GM10248 (cell line): Measurements from ENCODE around the gene MALAT1.

Experiments used
- CTCF ChIA-PET: fragments of 300-600 bp; sonication (Branson Sonifier 250); formaldehyde crosslinking; extraction: SDS; loops from one replicate; lab custom pipeline; 2021; ENCODE audit warnings: antibody characterized with exemption; lab: Yijun Ruan, JAX
- POLR2A ChIA-PET: fragments of 350-650 bp; sonication (Branson Sonifier 250); formaldehyde crosslinking; extraction: SDS; loops from one replicate; lab custom pipeline; 2020; ENCODE audit warnings: antibody characterized with exemption; lab: Yijun Ruan, JAX
- DNase-seq: peaks from one replicate; pipeline ENCODE4 v3.0.0; 2012; ENCODE audit errors: extremely low spot score
- CTCF ChIP-seq: IDR thresholded peaks from 2 replicates; pipeline ENCODE4 v1.5.1; 2012; ENCODE audit warnings: mild to moderate bottlenecking, low read depth; ENCODE audit errors: extremely low read depth, missing control alignments, control extremely low read depth

MALAT1 gene

GRCh38 chr11:65488273-65489034, 10.4 kb upstream of the MALAT1 start:
- peak; percentile 31 for DNase-seq
- ChIA-PET CTCF (interaction anchor here (1.3 to 7.1 kb wide), 5 partner anchors 9 to 103 kb away, joined by 3 to 117 read pairs (median 15); no protein-coding TSS in a partner anchor), POLR2A (interaction anchor here (1.0 to 25.7 kb wide), 8 partner anchors 9 to 67 kb away, joined by 3 to 620 read pairs (median 6); partner anchors contain the start of genes MALAT1 and NEAT1)
- no peak for TF ChIP-seq CTCF

DNA sequence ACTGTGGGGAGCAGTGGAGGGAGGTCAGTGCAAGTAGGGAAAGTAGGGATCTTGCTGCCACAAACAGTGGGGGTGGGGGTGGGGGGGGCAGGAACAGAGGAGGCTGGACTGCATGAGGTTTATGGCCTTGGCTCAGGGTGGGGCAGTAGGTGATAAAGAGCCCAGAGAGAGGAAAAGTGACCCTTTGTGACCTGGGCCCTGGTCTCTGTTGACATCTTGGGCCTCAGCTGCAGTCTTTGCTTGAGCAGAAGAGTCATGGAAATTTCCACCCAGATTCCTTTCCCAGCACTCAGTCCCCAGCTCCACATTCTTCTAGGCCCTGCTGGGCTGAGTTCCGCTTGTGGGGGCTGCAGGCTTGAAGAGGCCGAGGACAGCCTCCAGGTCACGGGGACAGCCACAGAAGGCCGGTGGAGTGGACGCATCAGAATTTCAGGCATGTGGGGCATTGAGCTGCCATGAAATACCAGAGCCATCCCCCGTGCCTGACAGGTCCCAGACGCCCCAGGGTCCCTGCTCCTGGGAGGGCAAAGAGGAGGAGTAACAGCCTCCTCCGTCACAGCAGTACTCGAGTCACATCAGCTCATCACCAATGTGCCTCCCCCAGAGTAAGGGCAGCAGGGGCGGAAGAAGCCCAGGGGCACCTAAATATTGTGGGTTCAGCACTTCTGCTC, 9.7 kb upstream of the MALAT1 start:
- ChIA-PET POLR2A (interaction anchor here (1.0 to 25.7 kb wide), 7 partner anchors 10 to 68 kb away, joined by 3 to 620 read pairs (median 3); partner anchors contain the start of genes MALAT1 and NEAT1), CTCF (interaction anchor here (2.6 to 7.1 kb wide), 4 partner anchors 8 to 72 kb away, joined by 15 to 117 read pairs (median 25); no protein-coding TSS in a partner anchor)
- no peak for TF ChIP-seq CTCF
- no peak for DNase-seq

- ChIA-PET POLR2A (interaction anchor here (1.0 to 25.7 kb wide), 7 partner anchors 10 to 69 kb away, joined by 3 to 620 read pairs (median 3); partner anchors contain the start of genes MALAT1 and NEAT1), CTCF (interaction anchor here (1.3 to 7.1 kb wide), 4 partner anchors 11 to 73 kb away, joined by 3 to 117 read pairs (median 25); no protein-coding TSS in a partner anchor)
- no peak for TF ChIP-seq CTCF
- no peak for DNase-seq
These were observed 9.0 kb upstream of the MALAT1 start for GRCh38 chr11:65489706-65490320.

DNA sequence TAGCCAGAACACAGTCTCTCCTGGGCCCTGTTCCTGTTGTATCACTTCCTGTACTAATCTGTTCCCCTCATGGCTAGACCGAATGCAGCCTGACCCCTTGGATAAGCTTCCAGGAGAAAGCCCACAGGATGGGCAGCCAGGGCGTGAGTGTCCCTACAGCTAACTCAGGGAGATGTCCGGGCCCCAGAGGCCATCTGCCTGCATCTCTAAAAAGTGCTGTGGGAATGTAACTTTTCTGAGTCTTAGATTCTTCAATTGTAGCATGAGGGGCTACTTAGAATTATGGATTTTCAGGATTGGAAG, 7.7 kb upstream of the MALAT1 start:
- no peak for TF ChIP-seq CTCF
- ChIA-PET CTCF (interaction anchor here (1.2 to 7.1 kb wide), 9 partner anchors 12 to 161 kb away, joined by 3 to 117 read pairs (median 4); no protein-coding TSS in a partner anchor), POLR2A (interaction anchor here (1.0 to 25.7 kb wide), 3 partner anchors 11 to 70 kb away, joined by 3 to 620 read pairs (median 243); partner anchors contain the start of genes MALAT1 and NEAT1)
- DNase-seq: no peak

GRCh38 chr11:65491614-65492386, 7.0 kb upstream of the MALAT1 start:
- TF ChIP-seq CTCF: no peak
- ChIA-PET CTCF (interaction anchor here (1.2 to 7.1 kb wide), 10 partner anchors 13 to 162 kb away, joined by 3 to 117 read pairs (median 4); no protein-coding TSS in a partner anchor), POLR2A (interaction anchor here (1.0 to 25.7 kb wide), 5 partner anchors 11 to 71 kb away, joined by 3 to 620 read pairs (median 22); partner anchors contain the start of genes MALAT1 and NEAT1)
- peak; percentile 15 for DNase-seq
